Glutamatergic neuron (in vitro differentiated cells): ENCODE data around the gene SV2B. TPM values are rescaled to one million over a fixed set of nuclear protein-coding genes. Genes with fewer than 3 reads are reported as not detected.

ENCODE experiments used
- DNase-seq: peaks from one replicate; pipeline ENCODE4 v3.0.0; 2022
- H3K27ac Mint-ChIP-seq: one replicate; pipeline ENCODE4 v1.8.0; 2020; ENCODE audit warnings: mild to moderate bottlenecking, mixed read lengths, inconsistent platforms; ENCODE audit not compliant: unreplicated experiment
- H3K27me3 Mint-ChIP-seq: one replicate; pipeline ENCODE4 v1.8.0; 2020; ENCODE audit warnings: mild to moderate bottlenecking, moderate library complexity, mixed read lengths, inconsistent platforms; ENCODE audit not compliant: unreplicated experiment
- H3K36me3 Mint-ChIP-seq: one replicate; pipeline ENCODE4 v1.8.0; 2020; ENCODE audit warnings: mild to moderate bottlenecking, mixed read lengths, inconsistent platforms; ENCODE audit not compliant: unreplicated experiment
- H3K4me1 Mint-ChIP-seq: one replicate; pipeline ENCODE4 v1.8.0; 2020; ENCODE audit warnings: mild to moderate bottlenecking, low read depth, mixed read lengths, inconsistent platforms; ENCODE audit not compliant: unreplicated experiment
- H3K4me3 Mint-ChIP-seq: one replicate; pipeline ENCODE4 v1.8.0; 2020; ENCODE audit warnings: mild to moderate bottlenecking, mixed read lengths, inconsistent platforms; ENCODE audit not compliant: unreplicated experiment
- H3K9me3 Mint-ChIP-seq: one replicate; pipeline ENCODE4 v1.8.0; 2020; ENCODE audit warnings: mild to moderate bottlenecking, moderate library complexity, mixed read lengths, inconsistent platforms; ENCODE audit not compliant: unreplicated experiment
- total RNA-seq: library from RNA; stranded (reverse); fragmentation: NEBNext Ultra II Directional; extraction: Animal tissue kit (Norgen Biotek cat#: 25700); gene quantifications from one replicate; pipeline ENCODE4 v1.2.1, GENCODE V29; 2021; ENCODE audit not compliant: unreplicated experiment
- TF ChIP-seq, protein P1 (sequence below): fragments of 200-600 bp; sonication (generic); IDR thresholded peaks from one replicate; pipeline ENCODE4 v1.5.0; 2021; ENCODE audit not compliant: partially characterized antibody, unreplicated experiment

Gene SV2B
- total RNA-seq, 1 donor from 2014 or later: 7.1 TPM

DNA sequence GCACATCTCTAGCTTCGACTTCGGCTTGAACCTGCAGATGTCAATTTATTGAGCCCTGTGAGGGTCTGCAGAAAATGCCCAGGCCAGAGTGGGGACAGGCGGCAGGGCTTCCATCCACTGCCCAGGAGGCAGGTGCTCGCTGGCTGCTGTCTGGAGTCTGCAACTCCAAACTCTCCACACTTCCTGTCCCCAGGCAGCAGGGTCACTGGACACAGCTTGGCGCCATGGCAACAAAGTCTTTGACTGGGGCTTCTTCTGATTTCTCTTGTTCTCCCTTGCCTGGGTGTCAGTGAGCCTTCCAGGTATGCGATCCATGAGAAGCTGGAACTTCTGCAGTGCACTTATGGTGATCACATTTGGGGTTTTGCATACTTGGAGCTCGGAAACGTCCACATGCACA is 33.5 kb downstream of the SV2B start:
- H3K4me1 Mint-ChIP-seq: peaks cover 11% of the 10 kb centered on the region
- peaks cover 2% of the 10 kb centered on the region for H3K27me3 Mint-ChIP-seq
- TF ChIP-seq, protein P1, sequence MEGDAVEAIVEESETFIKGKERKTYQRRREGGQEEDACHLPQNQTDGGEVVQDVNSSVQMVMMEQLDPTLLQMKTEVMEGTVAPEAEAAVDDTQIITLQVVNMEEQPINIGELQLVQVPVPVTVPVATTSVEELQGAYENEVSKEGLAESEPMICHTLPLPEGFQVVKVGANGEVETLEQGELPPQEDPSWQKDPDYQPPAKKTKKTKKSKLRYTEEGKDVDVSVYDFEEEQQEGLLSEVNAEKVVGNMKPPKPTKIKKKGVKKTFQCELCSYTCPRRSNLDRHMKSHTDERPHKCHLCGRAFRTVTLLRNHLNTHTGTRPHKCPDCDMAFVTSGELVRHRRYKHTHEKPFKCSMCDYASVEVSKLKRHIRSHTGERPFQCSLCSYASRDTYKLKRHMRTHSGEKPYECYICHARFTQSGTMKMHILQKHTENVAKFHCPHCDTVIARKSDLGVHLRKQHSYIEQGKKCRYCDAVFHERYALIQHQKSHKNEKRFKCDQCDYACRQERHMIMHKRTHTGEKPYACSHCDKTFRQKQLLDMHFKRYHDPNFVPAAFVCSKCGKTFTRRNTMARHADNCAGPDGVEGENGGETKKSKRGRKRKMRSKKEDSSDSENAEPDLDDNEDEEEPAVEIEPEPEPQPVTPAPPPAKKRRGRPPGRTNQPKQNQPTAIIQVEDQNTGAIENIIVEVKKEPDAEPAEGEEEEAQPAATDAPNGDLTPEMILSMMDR: no peak
- DNase-seq: peak; percentile 32
- H3K4me3 Mint-ChIP-seq: peak overlapping the region; percentile 11
- no peaks in the 10 kb centered on the region for H3K9me3 Mint-ChIP-seq
- no peaks in the 10 kb centered on the region for H3K36me3 Mint-ChIP-seq
- peak overlapping the region; percentile 41 for H3K27ac Mint-ChIP-seq

DNA sequence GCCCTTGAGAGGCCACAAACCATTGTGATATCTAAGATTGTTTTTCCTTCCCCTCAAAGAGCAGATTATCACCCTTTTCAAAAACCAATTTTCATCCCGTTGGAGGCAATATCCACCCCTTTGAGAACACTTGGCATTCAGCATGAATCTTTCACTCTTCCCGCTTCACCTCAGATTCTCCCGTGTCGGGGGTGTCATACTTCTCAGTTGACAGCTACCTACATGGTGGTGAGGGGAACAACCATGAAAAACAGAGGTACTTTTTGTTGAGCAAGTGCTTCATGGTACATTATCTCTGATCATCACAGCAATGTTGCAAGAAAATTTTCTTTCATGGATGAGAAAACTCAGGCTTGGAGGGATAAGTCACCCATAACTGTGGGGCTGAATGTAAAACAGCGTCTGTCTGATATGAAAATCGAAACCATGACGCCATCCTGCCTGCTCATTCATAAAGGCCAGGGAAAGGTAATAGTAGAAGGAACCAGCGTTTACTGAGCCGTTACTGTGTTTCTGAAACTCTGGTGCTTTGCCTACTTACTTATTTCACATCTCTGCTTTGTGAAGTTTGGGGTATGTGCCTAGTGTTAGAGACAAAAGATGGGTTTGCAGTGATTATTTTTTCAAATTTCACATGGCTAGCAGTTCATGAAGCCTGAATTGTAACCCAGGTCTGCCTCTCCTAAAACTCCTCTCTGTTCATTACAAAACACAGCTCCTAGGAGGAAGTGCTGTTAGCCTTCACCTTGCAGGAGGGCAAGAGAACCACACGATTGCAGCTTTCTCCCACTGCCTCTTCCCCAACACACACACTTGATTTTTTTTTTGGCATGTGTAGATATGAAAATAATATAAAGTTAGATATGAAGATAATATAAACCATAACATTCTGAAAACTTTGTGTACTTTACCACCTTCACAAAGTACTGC is 35.4 kb downstream of the SV2B start:
- no peaks in the 10 kb centered on the region for H3K36me3 Mint-ChIP-seq

DNA sequence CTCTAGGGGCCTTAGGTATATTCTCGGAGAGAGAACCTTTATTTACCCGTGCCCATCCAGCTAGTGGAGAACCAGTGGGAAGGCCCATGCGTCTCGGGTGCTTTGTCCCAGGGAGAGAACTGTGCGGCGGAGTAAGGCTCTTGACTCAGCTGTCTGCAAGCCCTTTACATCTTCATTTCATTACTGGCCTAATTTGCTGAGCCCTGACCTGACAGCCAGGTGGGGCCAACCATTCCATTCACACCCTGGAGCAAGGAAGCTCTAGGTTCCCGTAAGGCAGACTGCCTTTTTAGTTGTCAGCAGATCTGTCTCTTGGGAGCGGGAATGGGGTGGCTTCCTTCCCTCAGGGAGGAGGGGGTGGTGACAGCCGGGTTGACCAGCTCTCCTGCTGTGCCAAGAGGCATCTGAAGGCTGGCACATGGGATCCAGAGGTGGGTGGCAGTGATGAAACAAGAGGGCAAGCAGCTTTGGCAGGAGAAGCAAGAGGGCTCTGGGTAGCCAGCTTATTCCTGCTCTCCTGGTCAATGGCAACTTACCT is 36.4 kb downstream of the SV2B start:
- Mint-ChIP-seq H3K36me3 (no peaks in the 10 kb centered on the region), H3K27ac (no peak overlapping the region), H3K4me3 (no peak overlapping the region), H3K27me3 (peaks cover 2% of the 10 kb centered on the region), H3K9me3 (no peaks in the 10 kb centered on the region), H3K4me1 (peaks cover 11% of the 10 kb centered on the region)
- DNase-seq: no peak
- TF ChIP-seq, protein P1: no peak

More for the DNA sequence above, 35.4 kb downstream of the SV2B start:
- H3K9me3 Mint-ChIP-seq: no peaks in the 10 kb centered on the region
- H3K4me3 Mint-ChIP-seq: no peak overlapping the region
- DNase-seq: no peak
- no peak overlapping the region for H3K27ac Mint-ChIP-seq
- H3K27me3 Mint-ChIP-seq: peaks cover 2% of the 10 kb centered on the region
- peaks cover 11% of the 10 kb centered on the region for H3K4me1 Mint-ChIP-seq
- TF ChIP-seq, protein P1: no peak

DNA sequence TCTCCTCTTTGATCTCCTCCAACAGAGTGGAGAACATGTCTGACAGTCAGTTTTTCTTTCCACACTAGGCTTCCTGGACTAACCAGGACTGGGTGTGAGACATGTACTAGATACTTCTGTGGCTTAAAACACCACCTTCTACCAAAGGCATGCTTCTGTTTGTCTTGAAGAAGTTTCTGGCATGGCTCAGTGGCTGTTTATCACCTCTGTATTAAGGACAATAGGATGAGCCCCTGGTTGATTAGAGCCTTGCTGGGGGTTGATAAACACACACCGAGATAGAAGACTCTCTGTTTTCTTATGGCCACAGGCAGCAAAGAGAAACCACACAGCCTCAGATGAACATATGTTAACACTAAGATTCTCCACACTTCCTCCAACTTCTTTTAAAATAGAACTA is 40.5 kb downstream of the SV2B start:
- H3K27me3 Mint-ChIP-seq: no peaks in the 10 kb centered on the region
- no peak for DNase-seq
- TF ChIP-seq, protein P1: no peak
- no peaks in the 10 kb centered on the region for H3K4me1 Mint-ChIP-seq
- no peaks in the 10 kb centered on the region for H3K36me3 Mint-ChIP-seq
- no peak overlapping the region for H3K27ac Mint-ChIP-seq
- peaks cover 1% of the 10 kb centered on the region for H3K9me3 Mint-ChIP-seq
- H3K4me3 Mint-ChIP-seq: no peak overlapping the region

DNA sequence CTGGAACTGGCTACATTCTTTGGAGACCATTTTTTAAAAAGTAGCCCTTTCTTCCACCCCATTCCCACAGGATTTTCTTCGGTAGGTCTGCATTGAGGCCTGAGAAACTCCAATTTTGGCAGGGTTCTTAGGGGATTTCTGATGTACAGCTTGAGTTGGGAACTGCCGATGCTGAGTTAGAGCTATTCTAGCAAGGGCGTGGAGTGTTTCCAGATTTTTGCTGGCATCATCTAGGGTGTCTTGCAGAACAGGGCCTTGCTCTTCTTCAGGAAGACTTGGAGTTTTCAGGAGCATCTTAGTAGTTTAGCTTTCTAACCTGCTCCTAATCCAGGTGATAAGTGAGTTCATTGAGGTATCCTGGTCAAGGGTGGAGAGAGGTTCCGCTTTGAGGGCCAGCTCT is 41.0 kb downstream of the SV2B start:
- no peaks in the 10 kb centered on the region for H3K27me3 Mint-ChIP-seq
- H3K27ac Mint-ChIP-seq: no peak overlapping the region
- peaks cover 2% of the 10 kb centered on the region for H3K9me3 Mint-ChIP-seq
- TF ChIP-seq, protein P1: no peak
- no peaks in the 10 kb centered on the region for H3K4me1 Mint-ChIP-seq
- H3K36me3 Mint-ChIP-seq: no peaks in the 10 kb centered on the region
- no peak overlapping the region for H3K4me3 Mint-ChIP-seq
- no peak for DNase-seq
